ENCODE data around the gene EVI2B.
"Not testable (repeated sequence)": the region's sequence is repeated elsewhere in the genome, so short reads cannot be mapped to it uniquely, and the experiment has no call there.

EVI2B gene

GRCh38 chr17:31266042-31266441 lies 47.8 kb downstream of the EVI2B start:
- no peak for DNase-seq

- not testable (repeated sequence) for DNase-seq
These were observed 50.9 kb downstream of the EVI2B start for GRCh38 chr17:31262923-31263322.

- no peak for DNase-seq
These were observed 52.3 kb downstream of the EVI2B start for GRCh38 chr17:31261601-31262000.

GRCh38 chr17:31260151-31260550 lies 53.7 kb downstream of the EVI2B start:
- DNase-seq: no peak

- no peak for DNase-seq
These were observed 56.9 kb downstream of the EVI2B start for GRCh38 chr17:31256936-31257335.

GRCh38 chr17:31254654-31255053 lies 59.2 kb downstream of the EVI2B start:
- DNase-seq: no peak

Data from cortex of kidney (tissue), 1 donor.